Pons (tissue), 1 donor: ENCODE measurements around the gene GARIN5B.

Source experiments
- DNase-seq: peaks from one replicate; pipeline ENCODE4 v3.0.0-alpha.2; 2016; ENCODE audit warnings: low spot score

The GARIN5B gene

DNA sequence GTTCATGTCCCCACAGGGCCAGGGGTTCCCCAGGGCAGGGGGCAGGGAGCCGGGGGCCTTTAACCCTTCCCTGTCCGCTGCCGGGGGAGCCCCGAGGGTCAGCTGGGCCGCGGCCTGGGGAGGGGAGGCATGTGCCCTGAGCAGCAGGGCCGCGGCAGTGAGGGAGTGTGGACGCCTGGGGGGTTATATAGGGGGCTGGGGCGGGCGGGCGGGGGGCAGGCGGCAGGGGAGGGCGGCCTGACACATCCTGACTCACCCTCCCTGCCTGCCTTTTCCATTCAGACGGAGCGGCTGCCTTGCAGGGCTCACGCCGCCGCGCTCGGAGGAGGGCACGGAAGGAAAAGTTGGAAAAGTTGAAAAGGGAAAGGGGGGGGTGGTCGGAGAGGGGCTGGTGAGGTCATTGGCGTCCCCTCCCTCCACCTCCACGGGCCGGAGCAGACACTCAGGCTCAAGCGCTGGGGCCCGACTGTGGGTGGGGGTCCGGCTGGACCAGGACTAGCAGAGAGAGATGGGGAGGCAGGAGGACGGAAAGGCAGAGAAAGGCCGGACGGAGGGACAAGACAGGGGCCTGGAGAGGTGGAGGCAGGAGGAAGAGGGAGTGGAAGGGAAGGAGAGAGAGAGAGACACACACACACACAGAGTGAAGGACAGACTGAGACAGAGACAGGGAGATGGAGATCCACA lies 7.4 kb upstream of the GARIN5B start, which contains the start of gene IL11:
Gene IL11, minus strand, starts transcription at position 159 of the 684 bp plus-strand sequence. Its CDS starts 153 bp downstream, at position 6.
- no peak for DNase-seq

DNA sequence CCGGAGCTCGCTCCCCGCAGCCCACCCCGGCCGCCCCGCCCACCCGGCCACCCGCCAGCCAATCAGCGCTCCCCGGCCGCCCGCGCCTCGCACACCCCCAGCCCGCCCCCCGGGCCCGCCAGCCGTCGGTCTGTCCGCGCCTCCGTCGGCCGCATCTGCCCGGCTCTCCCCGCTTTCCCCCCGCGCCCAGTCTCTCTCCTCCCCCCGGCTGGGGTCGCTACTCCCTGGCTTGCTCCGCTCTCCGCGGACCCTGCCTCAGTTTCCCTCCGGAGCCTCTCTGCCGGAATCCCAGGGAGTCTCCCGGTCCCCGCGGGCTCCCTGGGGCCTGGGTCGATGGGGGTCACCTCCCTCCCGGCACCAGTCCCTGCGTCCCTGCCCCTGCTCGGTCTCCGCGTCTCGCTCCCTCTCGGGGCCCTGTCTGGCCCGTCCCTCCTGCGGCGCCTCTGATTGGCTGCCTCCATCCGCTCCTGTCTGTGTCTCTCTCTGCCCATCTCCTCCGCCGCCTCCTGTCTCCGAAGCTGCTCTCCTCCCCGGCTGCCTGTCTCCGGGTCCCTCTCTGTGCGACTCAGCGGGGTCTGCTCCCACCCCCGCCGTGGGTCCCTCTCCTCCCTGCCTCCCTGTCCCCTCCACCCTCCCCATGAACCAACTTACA lies 6.7 kb upstream of the GARIN5B start:
- DNase-seq = no peak

DNA sequence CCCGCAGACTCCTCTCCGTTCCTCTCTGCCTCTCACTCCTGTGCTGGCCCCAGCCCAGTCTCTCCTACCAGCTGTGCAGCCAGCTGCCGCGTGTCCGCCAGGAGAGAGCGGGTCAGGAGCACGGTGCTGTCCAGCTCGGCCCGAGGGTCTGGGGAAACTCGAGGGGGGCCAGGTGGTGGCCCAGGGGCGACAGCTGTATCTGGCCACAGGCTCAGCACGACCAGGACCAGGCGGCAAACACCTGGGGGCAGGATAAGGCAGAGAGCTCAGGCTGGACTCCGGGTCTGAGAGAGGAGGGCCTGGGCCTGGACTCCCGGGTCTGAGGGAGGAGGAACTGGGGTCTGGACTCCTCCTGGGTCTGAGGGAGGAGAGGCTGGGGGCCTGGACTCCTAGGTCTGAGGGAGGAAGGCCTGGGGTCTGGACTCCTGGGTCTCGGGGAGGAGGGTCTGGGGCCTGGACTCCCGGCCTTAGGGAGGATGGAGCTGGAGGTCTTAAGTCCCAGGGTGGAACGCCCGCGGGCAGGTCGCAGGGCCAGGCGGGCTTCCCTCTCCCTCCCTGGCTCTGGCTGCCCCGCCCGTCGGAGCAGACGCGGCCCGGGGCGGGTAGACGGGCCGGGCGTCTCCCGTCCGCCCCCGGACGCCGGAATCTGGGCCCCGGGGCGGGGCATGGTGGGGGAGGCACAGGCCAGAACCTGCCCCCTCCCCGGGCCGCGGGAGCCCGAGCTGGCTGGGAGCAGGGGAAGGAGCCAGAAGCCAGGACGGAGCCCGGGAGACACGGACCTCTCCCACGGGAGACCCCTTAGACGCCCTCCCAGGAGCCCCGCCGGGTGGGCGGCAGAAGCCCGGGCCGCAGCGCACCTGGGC lies 5.9 kb upstream of the GARIN5B start:
- no peak for DNase-seq

DNA sequence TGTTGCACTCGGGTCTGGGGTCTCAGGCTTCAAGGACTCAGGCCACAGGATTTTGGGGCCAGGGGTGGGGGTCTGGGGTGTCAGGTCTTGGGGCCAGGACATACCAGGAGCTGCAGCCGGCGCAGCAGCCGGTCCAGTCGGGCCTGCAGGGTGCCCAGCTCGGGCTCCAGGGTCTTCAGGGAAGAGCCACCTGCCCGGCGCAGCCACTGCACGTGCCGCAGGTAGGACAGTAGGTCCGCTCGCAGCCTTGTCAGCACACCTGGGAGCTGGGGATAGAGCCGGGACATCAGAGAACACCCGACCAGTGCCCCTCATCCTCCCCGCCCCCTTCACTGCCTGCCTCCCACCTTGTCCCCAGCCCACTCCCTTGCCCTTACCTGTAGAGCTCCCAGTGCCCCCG lies 5.0 kb upstream of the GARIN5B start:
- DNase-seq = no peak

DNA sequence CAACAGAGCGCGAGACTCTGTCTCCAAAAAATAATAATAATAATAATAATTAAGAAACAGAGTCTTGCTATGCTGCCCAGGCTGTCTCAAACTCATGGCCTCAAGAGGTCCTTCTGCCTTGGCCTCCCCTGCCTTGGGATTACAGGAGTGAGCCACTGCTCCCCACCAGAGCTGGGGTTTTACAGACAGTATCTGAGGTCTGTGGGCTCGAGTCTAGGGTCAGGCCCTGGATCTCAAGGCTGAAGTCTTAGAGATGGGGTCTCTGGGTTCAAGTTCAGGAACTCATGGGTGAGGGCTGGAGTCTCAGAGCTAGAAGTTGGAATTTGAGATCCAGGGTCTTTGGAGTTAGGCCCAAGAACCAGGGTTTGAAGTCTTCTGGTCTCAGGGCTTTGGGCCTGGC lies 3.7 kb upstream of the GARIN5B start:
- no peak for DNase-seq

DNA sequence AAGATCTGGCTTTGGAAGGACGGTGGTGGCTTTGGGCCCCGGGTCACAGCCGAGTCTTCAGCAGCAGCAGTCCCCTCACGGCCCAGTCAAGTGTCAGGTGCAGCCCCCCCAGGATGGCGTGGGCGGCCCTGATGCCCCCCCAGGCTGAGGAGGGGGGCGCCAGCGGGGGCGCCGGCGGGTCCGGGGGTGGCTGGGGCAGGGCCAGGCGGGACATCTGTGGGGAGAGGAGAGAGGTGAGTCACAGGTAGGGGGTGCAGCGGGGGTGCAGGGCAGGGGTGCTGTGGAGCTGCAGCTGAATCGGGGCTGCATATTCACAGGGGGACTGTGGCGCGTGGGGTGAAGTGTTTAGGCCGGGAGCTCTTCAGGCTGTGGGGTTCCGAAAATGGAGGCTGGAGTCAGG lies 2.9 kb upstream of the GARIN5B start:
- no peak for DNase-seq

DNA sequence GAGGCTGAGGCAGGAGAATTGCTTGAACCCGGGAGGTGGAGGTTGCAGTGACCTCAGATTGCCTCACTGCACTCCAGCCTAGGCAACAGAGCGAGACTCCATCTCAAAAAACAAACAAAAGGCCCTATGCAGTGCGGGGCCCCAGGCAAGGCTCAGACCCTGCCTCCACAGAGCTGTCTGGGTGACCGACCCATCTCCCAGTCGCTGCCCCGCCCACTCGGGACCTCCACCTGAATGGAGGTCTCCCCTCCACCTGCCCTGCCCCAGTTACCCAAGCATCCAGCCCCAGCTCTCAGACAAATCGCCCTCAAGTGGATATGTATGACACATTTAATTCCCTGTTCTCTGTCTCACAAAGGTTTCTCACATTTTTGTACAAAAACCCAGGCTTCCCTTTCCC lies 2.2 kb upstream of the GARIN5B start:
- DNase-seq = no peak

DNA sequence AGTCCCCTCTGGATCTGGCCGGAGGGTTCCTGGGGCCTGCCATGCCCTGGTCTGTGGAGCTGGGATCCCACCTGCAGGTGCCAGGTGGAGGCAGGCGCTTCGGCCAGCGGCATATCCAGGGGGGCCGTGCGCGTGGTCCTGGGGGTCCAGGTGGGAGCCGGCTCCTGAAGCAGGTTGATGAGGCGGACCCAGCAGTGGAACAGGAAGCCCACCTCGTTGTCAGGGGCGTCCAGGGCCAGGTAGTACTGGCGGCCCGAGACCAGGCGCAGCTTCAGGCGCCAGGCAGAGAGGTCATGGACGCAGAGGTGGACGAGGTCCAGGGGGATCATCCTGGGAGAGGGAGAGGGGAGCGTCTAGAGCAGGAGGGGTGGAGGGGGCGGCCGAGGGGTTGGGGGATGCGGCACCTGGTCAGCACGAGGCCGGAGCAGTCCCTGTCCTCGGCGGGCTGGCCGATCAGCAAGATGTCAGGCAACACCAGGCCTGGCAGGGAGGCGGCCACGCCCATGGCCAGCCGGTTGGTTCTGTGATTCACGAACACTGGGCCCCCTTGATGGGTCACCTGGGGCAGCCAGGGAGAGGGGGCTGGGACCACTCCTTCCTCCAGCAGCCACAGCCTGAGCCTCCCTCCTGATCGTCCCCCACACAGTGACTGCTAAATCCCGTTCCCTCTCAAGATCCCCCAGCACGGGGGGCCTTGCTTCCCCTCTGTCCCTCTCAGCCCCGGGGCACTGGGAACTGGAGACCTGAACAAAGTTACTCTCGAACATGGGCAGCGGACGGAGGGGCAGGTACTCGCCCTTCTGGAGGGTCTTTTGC lies 678 bp downstream of the GARIN5B start:
- DNase-seq = no peak

DNA sequence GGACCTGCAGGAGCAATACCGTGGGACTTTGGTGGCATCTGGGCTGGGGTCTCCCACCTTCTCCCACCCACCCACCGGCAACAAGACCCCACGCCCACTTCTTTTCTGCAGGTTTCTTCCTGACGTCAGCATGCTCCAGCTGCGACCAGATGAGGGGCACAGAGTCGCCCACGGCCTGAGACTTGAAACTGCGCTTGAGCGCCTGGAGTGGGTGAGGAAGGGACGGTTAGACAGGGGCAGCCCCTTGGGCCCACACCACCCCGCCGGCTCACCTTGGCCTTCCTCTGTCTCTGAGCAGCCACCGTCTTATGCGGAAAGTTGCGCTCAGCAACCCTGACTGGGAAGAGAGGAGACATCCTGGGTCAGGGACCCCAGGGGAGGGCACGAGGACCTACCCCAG lies 2.2 kb downstream of the GARIN5B start:
- no peak for DNase-seq

DNA sequence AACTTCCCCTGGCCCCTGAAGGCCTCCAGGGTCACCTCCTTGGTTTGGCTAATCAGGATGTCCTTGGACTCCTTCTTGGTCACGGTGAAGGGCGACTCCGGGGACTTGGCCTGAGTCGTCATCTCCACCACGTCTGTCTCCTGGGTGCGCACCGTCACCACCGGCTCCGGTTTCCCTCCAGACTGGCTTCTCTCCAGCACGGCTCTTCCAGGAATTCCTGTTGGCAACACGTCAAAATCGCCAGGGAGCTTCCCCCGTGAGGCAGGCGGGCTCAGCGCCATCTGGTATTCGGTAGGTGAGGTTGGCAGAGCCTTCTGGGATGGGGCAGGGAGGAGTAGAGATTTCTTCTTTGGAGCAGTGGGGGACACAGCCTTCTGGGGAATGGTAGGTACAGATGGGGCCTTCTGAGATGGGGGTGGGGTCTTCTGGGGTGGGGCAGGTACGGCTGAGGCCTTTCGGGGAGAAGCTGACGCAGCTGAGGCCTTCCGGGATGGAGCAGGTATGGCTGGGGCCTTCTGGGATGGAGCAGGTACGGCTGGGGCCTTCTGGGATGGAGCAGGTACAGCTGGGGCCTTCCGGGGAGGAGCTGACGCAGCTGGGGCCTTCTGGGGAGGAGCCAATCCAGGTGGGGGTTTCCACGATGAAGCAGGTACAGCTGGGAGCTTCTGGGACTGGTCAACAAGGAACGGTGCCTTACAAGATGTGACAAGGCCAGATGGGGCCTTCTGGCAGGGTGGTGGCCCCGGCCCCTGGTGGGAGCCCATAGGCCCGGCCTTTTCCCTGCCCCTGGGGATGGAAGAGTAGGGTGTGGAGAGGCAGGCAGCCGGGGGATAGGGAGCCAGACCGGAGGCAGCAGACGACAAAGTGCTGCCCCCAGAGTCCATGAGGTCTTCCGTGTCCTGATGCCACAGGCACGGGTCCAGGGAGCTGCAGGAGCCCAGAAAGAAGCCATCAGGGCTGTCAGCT lies 3.8 kb downstream of the GARIN5B start:
- DNase-seq = no peak

DNA sequence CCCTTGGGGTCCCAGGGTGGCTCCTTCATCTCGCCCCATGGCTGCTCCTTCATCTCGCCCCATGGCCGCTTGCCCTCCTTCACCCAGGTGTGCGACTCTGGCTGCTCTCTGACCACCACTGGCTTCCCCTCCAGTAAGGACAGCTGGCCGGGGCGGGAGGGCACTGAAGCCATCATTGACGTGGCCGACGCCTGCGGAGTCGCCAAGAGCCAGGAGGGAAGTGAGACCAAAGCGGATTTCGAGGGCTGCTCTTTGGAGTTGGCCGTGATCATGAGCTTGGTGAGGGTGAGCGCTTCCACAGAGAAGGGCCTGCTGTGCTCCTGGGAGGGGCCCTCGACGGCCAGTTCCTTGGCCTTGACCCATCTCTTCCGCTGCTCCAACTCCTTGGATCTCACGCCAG lies 4.6 kb downstream of the GARIN5B start:
- DNase-seq = no peak

DNA sequence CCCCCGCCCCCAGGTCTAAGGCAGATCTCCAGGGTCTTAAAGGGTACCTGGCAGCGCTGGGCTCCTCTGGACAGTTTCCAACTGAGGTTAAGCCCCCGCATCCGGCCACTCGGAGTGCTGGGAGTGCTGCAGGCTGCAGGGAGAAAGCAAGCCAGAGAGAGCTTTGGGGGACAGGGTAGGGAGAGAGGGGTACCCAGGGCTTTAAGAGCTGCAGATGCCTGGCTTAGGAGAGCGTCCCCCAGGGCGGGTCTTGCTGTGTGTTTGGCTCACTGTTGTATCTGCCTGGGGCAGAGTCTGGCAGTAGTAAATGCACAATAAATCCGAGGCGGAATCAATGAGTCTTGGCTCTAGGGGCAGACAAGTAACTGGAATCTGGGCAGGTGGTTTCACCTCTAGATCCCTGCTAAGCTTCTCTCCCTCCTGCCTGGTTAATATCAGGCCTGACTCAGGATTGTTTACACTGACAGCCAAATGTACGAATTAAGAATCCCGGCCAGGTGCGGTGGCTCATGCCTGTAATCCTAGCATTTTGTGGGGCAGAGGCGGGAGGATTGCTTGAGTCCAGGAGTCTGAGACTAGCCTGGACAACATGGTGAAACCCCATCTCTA lies 7.7 kb downstream of the GARIN5B start:
- DNase-seq = no peak

DNA sequence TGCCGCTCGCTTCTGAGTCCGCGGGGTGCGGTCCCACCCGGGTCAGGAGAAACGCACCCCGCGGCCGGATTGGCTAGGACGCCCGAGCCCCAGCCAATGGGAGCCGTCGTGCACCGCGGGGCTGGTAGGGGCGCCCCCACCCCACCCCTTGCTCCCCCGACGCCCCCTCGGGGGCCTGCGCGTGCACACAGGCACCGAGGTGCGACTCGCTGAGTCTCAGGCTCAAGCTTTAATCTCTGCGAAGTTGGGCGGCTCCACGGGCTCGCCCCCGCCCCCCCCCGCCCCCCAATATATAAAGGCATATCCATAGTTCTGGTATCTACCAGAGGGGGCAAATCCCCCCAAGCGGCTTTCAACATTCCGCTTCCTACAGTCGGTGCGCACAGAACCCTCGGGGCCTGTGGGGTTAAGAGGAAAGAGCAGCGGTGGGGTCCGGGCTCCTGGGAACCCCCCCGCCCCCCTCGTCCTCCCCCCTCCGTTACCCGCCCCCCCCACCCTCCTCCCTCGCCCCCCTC lies 8.3 kb downstream of the GARIN5B start, which contains the start of gene COX6B2:
Gene COX6B2, minus strand, starts transcription at position 22 of the 515 bp plus-strand sequence. CDS start 198 bp downstream, outside the sequence.
- DNase-seq = no peak

DNA sequence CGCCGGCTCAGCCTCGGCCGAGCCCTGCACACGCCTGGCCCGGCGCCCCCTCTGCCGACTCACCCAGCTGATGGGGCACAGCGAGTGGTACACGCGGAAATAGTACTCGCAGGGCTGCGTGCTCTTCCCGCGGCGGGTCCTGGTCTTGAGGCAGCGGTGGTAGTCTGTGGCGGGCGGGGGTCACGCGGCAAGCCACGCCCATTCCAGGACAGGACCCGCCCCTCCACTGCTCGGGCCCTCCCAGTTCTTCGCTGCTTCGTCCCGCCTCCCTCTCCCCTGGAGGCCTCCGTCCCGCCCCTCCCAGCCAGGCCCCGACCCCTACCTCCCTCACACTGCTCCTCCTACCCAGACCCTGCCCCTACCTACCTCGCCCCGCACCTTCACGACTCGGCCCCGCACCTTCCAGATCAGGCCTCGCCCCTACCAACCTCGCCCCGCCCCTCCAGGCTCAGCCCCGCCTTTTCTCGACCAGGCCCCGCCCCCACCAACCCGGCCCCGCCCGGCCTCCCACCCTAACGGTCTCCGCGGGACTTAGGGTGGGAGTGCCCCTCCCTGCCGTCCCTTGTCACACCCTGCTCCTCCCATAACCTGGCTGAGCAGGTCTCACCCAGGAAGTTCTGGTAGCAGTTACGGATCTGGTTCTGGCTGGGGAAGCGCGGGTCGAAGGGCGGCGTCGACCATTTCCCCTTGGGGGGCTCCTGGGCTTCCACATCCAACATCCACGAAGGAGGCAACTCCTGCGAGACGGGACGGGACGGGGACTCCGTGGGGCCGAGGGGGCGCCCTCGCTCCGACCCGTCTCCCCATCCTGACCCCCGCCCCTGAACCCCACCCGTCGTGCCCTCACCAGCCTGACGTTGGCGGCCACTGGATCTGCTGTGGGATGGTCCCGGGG lies 9.0 kb downstream of the GARIN5B start:
- DNase-seq = no peak

DNA sequence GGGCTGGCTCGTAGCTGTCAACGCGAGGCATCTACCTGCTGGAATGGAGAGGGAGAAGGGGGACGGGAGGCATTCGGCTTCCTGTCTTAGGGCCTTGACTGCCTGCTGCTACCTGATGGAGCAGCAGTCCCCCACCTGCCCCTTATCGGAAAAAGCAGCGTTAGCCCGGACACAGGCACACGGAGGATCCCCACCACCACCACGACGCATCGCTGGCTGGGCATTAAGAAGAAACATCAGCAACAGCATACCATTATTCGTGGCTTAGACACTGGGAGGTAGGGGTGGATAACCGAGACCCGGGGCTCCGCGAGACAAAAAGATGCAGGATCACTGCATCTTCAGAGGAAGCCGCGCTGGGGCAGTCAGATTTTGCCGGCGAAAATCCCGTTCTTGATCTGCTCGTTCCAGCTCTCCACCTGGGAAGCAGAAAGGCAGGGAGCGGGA lies 9.7 kb downstream of the GARIN5B start:
- no peak for DNase-seq

DNA sequence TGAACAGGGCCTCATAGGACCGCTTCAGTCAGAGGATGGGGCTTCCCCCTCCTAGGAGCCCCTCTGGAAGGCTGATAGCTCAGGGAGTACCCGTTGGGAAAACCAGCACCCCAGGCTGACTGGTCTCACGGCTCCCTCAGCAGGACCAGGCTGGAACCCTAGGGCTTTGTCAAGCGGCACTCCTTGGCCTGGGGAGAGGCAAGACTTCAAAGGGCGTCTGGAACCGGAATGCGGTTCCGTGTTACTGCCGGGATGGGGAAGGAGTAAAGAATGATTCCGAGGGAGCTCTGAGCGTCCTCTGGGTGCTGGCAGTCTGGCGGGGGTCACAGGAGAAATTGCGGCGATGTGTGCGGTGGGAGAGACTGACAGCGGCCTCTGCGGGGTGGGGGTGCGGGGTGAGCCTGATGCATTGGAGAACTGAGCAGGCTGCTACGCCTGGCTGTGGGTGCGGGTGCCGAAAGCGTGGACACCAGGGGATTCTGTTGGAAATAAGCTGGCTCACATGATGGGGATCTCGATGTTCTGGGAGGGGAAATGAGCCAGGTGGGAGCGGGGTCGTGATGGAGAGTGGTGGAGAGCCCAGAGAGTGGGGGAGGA lies 10.4 kb downstream of the GARIN5B start:
- DNase-seq = no peak

DNA sequence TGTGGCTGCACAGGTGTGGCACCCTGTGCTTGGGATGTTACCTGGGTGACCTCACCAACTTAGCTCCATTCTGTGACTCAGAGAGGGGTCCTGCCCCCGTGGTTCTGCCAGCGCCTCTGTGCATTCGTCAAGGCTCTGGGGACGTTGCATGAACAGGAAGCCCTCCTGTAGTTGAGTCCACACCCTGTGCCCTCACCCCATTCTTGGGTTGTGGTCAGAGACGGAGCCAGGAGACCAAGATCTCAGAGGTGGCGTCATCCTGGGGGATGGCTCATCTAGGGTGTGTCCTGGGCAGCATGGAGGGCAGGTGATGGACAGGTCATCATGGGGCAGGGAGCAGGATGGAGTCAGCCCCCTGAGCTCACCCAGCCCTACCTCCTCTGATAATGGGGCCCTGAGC lies 11.0 kb downstream of the GARIN5B start:
- no peak for DNase-seq

DNA sequence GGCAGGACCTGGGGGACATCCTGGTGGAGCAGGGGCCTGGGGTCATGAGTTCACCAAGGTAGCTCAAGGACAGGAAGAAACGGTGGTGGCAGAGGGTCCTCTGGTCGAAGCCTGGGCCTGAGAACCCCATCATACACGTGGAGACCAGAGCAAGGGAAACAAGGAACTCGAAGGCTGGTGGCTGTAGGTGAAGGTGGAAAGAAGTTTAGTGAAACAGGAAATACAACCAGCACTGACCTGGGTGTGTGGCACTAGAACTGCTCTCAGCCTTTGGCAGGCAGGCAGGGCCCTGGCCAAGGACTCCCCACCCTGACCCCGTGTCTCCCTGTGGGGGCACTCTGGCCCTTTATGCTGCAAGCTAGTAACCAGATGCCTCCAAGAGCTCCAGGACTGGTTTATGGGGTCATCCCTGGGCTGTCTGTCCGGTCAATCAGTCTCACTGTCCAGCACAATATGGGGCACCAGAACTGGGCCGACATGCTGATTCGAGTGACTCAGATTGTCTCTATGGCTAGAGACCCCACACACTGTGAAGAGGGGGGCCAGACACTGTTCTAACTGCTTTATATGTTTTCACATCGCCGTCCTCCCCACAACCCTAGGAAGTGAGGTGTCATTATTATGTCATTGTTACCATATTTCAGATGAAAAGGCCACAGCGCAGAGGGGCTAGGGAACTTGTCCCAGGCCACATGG lies 12.3 kb downstream of the GARIN5B start:
- DNase-seq = no peak
